ENCODE results near the gene MEIOB.

MEIOB gene

GRCh38 chr16:1784977-1785845, 86.8 kb downstream of the MEIOB start:
- no peak for DNase-seq
